Measurements from ENCODE around the gene CCDC34. TPM values are rescaled to one million over a fixed set of nuclear protein-coding genes. Genes with fewer than 3 reads are reported as not detected.

CCDC34 gene
- total and polyA plus RNA-seq, 2 of the 4 experiments (the other 2 are of a cell fraction), result 2.5 to 4.5 TPM

DNA sequence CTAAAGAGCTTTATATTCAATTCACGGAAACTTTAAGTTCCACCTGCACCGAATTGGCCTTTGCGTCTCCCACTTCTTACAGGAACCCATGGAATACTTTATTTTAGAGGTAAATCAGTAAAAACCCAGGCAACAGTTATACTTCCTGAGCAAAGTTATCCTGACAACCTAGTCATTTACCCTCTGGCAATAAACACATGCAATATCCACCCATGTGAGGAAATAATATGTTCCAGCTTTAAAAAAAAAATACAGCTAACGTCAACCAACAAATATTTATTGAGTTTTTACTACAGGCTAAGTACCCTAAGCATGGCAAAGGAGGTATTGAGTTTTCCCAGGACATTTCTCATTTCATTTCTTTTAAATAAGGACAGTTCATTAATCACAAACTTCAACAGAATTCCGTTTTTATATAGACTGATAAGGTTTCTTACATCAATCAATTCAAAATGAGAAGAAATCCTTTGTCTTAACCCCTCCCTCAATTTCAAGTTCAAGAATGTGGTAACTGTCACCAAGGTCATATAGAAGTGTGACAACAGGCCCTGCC is 38.3 kb upstream of the CCDC34 start:
- ChIA-PET POLR2A (ENCODE audit: unreplicated experiment) (no interaction called here), CTCF (interaction anchor here (1.2 to 1.4 kb wide), 2 partner anchors 11 to 26 kb away, joined by 3 to 4 read pairs; no protein-coding TSS in a partner anchor)
- no peak overlapping the region for H2AK9ac ChIP-seq (replicated peaks; ENCODE audit: low read depth, low read length, poor library complexity)
- no peak overlapping the region for H3K4me2 ChIP-seq (ENCODE audit: low read depth, low read length)
- no peak overlapping the region for H3K18ac ChIP-seq (ENCODE audit: low read depth, low read length)
- in situ Hi-C loops (cut with MboI; ENCODE audit: low sequenced_read_pairs), result no loop called here
- intact Hi-C loops (cut with micrococcal nuclease), result no loop called here
- no peaks in the 10 kb centered on the region for H3K79me1 ChIP-seq (ENCODE audit: low read depth in 1 of 2, low read length in 2 of 2)
- H3K27me3 ChIP-seq (ENCODE audit: control insufficient read depth, insufficient read depth, low read length), result no peaks in the 10 kb centered on the region
- DNase-seq (no peak), ATAC-seq (ENCODE audit: low read depth) (no peak)
- no TSS peak for BruUV-seq (replicated peaks)
- no peak overlapping the region for H3K23ac ChIP-seq (ENCODE audit: low read depth, low read length)
- H3K27ac ChIP-seq (ENCODE audit: insufficient read depth, low read length), result no peak overlapping the region
- H4K5ac ChIP-seq (ENCODE audit: low read depth, low read length), result no peak overlapping the region
- no CpG with 5 or more reads among the region's 5 CpGs for WGBS, 2 experiments (ENCODE audit: extremely low coverage in 2 of 2, insufficient read length in 1 of 2)
- no peak overlapping the region for H4K91ac ChIP-seq (ENCODE audit: insufficient read depth, low read depth, low read length)
- H2BK5ac ChIP-seq (ENCODE audit: low read depth, low read length, poor library complexity, severe bottlenecking), result no peak overlapping the region
- no peak overlapping the region for H2BK20ac ChIP-seq (ENCODE audit: low read depth, low read length)
- no peak overlapping the region for H3K4ac ChIP-seq (ENCODE audit: low read depth, low read length)
- H2BK120ac ChIP-seq (ENCODE audit: low read depth, low read length), result no peak overlapping the region
- no peak overlapping the region for H2BK15ac ChIP-seq (ENCODE audit: low read depth, low read length)
- dilution Hi-C loops (cut with HindIII; ENCODE audit: low sequenced_read_pairs, unreplicated experiment), result no loop called here
- H3K36me3 ChIP-seq (ENCODE audit: control insufficient read depth, insufficient read depth, low read length), result no peaks in the 10 kb centered on the region
- no peaks in the 10 kb centered on the region for H4K20me1 ChIP-seq (ENCODE audit: insufficient read depth, low read length)
- H4K8ac ChIP-seq (ENCODE audit: low read depth in 2 of 2, low read length in 2 of 2), result no peak overlapping the region
- no peak overlapping the region for H2AFZ ChIP-seq (replicated peaks; ENCODE audit: low read length, poor library complexity)
- no peaks in the 10 kb centered on the region for H3K9me3 ChIP-seq (ENCODE audit: control insufficient read depth, insufficient read depth, low read length)
- no peak overlapping the region for H2AK5ac ChIP-seq (ENCODE audit: low read depth, low read length)
- H3K4me3 ChIP-seq (ENCODE audit: insufficient read depth, low read depth, low read length), result no peak overlapping the region
- H3K9me1 ChIP-seq (ENCODE audit: insufficient read depth, low read length), result no peaks in the 10 kb centered on the region
- no peak overlapping the region for H3K9ac ChIP-seq (ENCODE audit: low read depth, low read length)
- H3K4me1 ChIP-seq (ENCODE audit: control insufficient read depth, insufficient read depth, low read length), result no peaks in the 10 kb centered on the region; the same call in 1 of the 2 replicates
- TF ChIP-seq MXI1 (IDR thresholded peaks at IDR 0.05; ENCODE audit: borderline replicate concordance, low read depth, low read length), result no peak
- TF ChIP-seq FOS (IDR thresholded peaks at IDR 0.05; ENCODE audit: low read depth, low read length), result no peak
- TF ChIP-seq, protein P1, sequence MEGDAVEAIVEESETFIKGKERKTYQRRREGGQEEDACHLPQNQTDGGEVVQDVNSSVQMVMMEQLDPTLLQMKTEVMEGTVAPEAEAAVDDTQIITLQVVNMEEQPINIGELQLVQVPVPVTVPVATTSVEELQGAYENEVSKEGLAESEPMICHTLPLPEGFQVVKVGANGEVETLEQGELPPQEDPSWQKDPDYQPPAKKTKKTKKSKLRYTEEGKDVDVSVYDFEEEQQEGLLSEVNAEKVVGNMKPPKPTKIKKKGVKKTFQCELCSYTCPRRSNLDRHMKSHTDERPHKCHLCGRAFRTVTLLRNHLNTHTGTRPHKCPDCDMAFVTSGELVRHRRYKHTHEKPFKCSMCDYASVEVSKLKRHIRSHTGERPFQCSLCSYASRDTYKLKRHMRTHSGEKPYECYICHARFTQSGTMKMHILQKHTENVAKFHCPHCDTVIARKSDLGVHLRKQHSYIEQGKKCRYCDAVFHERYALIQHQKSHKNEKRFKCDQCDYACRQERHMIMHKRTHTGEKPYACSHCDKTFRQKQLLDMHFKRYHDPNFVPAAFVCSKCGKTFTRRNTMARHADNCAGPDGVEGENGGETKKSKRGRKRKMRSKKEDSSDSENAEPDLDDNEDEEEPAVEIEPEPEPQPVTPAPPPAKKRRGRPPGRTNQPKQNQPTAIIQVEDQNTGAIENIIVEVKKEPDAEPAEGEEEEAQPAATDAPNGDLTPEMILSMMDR (conservative IDR thresholded peaks at IDR 0.05; ENCODE audit: low read depth, low read length), result no peak
- no peak for TF ChIP-seq NFE2L2 (IDR thresholded peaks at IDR 0.05; ENCODE audit: low read depth, low read length)
- no peak for TF ChIP-seq RCOR1 (IDR thresholded peaks at IDR 0.05; ENCODE audit: insufficient replicate concordance, low read length)
- no peak for TF ChIP-seq SMC3 (IDR thresholded peaks at IDR 0.05; ENCODE audit: low read depth, low read length)
- no peak for TF ChIP-seq MAFK (IDR thresholded peaks at IDR 0.05; ENCODE audit: low read depth, low read length)
- TF ChIP-seq BHLHE40 (IDR thresholded peaks at IDR 0.05; ENCODE audit: low read depth, low read length), result no peak
- no peak for TF ChIP-seq MAZ (IDR thresholded peaks at IDR 0.05; ENCODE audit: borderline replicate concordance, low read depth, low read length)
- TF ChIP-seq, protein P2, sequence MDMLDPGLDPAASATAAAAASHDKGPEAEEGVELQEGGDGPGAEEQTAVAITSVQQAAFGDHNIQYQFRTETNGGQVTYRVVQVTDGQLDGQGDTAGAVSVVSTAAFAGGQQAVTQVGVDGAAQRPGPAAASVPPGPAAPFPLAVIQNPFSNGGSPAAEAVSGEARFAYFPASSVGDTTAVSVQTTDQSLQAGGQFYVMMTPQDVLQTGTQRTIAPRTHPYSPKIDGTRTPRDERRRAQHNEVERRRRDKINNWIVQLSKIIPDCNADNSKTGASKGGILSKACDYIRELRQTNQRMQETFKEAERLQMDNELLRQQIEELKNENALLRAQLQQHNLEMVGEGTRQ (IDR thresholded peaks at IDR 0.05; ENCODE audit: low read depth, low read length), result no peak
- no peak for TF ChIP-seq RAD21 (IDR thresholded peaks at IDR 0.05; ENCODE audit: low read length)
- TF ChIP-seq POLR2A (IDR thresholded peaks at IDR 0.05; ENCODE audit: low read depth, low read length), result no peak
- TF ChIP-seq, protein P3, sequence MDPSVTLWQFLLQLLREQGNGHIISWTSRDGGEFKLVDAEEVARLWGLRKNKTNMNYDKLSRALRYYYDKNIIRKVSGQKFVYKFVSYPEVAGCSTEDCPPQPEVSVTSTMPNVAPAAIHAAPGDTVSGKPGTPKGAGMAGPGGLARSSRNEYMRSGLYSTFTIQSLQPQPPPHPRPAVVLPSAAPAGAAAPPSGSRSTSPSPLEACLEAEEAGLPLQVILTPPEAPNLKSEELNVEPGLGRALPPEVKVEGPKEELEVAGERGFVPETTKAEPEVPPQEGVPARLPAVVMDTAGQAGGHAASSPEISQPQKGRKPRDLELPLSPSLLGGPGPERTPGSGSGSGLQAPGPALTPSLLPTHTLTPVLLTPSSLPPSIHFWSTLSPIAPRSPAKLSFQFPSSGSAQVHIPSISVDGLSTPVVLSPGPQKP (IDR thresholded peaks at IDR 0.05; ENCODE audit: borderline replicate concordance, low read depth, low read length), result no peak
- no peak for TF ChIP-seq CEBPB (IDR thresholded peaks at IDR 0.05; ENCODE audit: low read depth, low read length)
- H3K56ac ChIP-seq (ENCODE audit: extremely low read depth, insufficient read depth, low read length), result no peak overlapping the region
- no peak overlapping the region for H3K14ac ChIP-seq (replicated peaks; ENCODE audit: low read depth, low read length)

Data from IMR-90 (cell line).